Cardiac fibroblast (primary cell): ENCODE data around the gene HFE.
"Not testable (repeated sequence)": the region's sequence is repeated elsewhere in the genome, so short reads cannot be mapped to it uniquely, and the experiment has no call there.

Experiments used
- DNase-seq, 2 donors: peaks; one replicate each; pipeline versions ENCODE4 v3.0.0 to v3.0.0-alpha.2; 2010; ENCODE audit warnings: low read depth in 2 of 2
- H3K4me3 ChIP-seq, 2 donors: replicated peaks in 1 of 2; 1 replicate in 1 of 2; 2 replicates in 1 of 2; pipeline ENCODE4 v1.5.1; 2011; ENCODE audit warnings: low read depth in 2 of 2, low read length in 2 of 2, mild to moderate bottlenecking in 2 of 2, moderate library complexity in 1 of 2
- TF ChIP-seq, protein P1 (sequence below): IDR thresholded peaks from one replicate; pipeline ENCODE4 v1.5.1; 2011; ENCODE audit warnings: low read depth, mild to moderate bottlenecking, low read length, inconsistent platforms

The HFE gene

DNA sequence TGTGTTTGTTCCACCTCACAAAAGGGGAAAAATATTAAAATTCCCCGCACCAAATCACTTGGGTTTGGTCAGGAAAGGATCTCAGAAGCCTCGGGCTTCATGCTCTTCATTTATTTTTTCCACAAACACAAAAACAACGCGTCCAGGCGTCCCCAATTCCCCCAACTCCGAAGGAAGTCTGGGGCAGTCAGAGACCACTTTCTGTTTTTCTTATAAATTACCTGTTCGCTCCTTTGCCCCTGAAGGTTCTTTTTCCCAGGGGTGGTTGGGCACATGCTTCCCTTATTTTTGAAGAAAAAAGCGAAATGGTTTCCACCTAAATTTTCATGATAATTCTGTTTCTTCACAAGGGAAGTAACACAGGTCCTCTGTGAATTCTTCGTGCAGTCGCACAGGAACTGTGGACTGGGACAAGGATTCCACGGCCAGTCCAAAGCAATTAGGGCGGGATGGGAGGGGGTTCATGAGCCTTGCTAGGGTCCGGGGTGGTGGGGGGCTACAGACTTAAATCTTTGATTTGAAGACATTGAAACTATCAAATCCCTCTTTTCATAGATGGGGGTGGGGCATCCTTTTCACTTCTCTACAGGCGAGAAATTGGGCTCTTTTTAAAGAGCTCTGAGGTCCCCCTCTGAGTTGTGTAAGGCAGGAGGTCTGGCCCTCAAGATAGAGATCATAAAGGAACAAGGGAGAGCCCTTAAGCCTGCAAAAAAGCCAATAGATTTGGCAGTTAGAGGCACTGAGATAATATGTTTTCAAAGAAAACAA is 30.5 kb upstream of the HFE start:
- DNase-seq = peak; percentile 35 to 56
- peak overlapping the region; percentile 68 to 78 for H3K4me3 ChIP-seq
- TF ChIP-seq, protein P1, sequence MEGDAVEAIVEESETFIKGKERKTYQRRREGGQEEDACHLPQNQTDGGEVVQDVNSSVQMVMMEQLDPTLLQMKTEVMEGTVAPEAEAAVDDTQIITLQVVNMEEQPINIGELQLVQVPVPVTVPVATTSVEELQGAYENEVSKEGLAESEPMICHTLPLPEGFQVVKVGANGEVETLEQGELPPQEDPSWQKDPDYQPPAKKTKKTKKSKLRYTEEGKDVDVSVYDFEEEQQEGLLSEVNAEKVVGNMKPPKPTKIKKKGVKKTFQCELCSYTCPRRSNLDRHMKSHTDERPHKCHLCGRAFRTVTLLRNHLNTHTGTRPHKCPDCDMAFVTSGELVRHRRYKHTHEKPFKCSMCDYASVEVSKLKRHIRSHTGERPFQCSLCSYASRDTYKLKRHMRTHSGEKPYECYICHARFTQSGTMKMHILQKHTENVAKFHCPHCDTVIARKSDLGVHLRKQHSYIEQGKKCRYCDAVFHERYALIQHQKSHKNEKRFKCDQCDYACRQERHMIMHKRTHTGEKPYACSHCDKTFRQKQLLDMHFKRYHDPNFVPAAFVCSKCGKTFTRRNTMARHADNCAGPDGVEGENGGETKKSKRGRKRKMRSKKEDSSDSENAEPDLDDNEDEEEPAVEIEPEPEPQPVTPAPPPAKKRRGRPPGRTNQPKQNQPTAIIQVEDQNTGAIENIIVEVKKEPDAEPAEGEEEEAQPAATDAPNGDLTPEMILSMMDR = no peak

DNA sequence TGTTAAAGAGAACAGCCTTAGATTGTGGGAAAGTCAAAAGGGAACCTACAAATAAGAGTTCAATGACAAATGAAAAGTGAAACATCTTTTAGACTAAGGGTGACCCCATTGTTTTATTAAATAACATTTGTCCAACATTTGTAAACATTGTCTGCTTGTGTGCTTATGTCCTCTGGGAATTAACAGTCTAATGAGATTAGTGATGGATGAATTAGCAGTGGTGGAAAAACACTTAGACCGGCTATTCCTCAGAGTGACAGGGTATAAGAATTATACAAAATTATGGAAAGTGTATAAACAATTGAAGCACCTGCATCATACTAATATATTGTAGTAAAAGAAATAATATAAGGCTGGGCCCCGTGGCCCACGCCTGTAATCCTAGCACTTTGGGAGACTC is 29.3 kb upstream of the HFE start:
- TF ChIP-seq, protein P1 = no peak
- DNase-seq = no peak
- H3K4me3 ChIP-seq = no peak overlapping the region

DNA sequence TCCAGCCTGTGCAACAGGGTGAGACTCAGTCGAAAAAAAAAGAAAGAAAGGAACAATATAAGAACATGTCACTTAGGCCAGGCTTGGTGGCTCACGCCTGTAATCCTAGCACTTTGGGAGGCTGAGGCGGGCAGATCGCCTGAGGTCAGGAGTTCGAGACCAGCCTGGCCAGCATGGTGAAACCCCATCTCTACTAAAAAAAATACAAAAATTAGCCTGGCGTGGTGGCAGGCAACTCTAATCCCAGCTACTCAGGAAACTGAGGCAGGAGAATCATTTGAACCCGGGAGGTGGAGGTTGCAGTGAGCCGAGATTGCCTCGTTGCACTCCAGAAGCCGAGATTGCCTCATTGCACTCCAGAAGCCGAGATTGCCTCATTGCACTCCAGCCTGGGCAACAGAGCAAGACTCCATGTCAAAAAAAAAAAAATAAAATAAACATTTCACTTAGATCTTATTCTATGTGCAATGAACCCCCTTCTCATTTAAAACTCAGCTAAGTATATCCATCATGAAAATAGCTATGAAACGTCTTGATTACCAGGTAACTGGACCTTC is 28.7 kb upstream of the HFE start:
- DNase-seq, H3K4me3 ChIP-seq: not testable (repeated sequence)

DNA sequence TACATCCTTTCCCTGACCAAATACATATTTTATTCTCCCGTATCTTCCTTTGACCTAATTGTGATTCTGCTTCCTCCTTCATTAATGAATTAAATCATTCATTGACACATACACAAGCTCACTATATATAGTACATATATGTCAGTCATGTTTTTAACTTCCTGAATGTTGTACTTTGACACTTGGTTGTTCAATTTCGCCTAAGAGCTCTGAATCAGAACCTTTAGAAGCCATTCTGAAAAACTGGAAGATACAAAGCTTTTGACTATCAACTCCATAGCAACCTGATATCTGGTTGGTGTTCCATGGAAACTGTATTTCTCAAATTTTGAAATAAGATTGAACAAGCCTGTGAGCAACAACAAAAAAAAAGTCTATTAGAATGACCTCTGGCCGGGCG is 27.3 kb upstream of the HFE start:
- DNase-seq = no peak
- no peak overlapping the region for H3K4me3 ChIP-seq
- TF ChIP-seq, protein P1 = no peak

DNA sequence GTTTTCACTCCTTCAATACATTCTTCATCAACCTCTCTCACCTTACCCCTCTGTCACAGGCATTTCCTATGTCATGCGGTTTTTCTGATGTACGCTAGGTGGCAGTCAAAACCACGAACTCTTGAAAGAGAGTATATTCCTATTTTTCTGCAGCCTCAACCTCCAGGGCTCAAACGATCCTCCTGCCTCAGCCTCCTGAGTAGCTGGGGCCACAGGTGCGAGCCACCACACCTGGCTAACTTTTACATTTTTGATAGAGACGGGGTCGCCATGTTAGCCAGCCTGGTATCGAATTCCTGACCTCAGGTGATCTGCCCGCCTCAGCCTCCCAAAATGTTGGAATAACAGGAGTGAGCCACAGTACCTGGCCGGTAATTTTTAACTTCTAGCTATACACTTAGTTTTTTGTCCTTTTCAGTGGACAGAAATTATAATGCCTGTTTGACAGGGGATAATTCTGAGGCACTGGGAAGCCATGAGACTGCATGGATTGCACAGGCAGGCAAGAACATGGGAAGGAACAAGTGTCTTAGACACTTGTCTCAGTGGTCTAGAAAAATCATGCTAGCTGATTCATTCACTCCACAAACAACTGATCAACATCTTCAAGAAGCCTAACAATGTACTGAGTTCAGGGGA is 22.5 kb upstream of the HFE start:
- TF ChIP-seq, protein P1 = peak; percentile 59
- H3K4me3 ChIP-seq = no peak overlapping the region
- DNase-seq = peak; percentile 73

DNA sequence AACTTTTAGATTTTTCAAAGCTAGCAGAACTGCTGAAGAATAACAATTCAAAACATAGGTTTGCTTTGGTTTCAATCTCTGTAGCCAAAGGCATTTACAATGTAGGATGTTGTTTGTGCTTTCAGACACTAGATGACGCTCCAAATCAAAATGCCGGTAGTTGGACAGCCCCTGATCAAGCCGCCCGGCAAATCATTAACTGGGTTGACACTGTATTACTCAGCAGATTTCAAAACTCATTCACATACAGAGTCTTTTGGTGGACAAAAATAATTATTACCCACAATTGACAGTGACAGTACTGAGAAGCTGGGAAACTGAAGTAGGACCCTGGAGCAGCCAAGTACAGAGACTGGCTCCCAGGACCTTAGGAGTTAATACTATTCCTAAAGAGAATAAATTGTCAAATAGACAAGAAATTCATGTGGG is 21.3 kb upstream of the HFE start:
- TF ChIP-seq, protein P1 = peak; percentile 83
- DNase-seq = peak; percentile 90
- no peak overlapping the region for H3K4me3 ChIP-seq

DNA sequence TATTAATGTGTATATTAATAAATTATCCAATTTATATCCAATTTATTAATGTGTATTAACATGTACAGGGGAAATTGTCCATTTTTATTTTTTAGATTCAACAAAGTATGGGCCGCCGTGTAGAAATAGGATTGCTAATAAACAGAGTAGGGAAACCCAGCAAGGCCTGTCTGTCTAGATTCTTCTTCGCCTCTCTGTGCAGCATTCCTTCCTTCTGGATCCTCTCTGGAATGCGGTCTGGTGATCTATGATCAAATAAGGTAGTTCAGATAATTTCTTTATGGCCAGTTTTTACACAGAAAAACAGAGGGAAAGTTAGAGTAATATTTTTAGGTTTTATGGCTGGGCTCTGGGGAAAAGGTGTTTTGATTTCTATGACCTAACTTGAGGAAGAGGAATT is 19.9 kb upstream of the HFE start:
- no peak for DNase-seq
- TF ChIP-seq, protein P1 = no peak
- H3K4me3 ChIP-seq = no peak overlapping the region
